PC-3 (cell line): Measurements from ENCODE around the gene GLRX. TPM values are rescaled to one million over a fixed set of nuclear protein-coding genes. Genes with fewer than 3 reads are reported as not detected.
A peak's percentile ranks its signal among the peaks of the same experiment; 100 is the strongest.

ENCODE experiments used
- ATAC-seq: fragments of 200-7000 bp; cut with Tn5 transposase; 2 replicates; pipeline ENCODE4 v1.9.1; 2020; ENCODE audit warnings: mild to moderate bottlenecking, moderate library complexity
- BruUV-seq: library from RNA; stranded (reverse); fragments of 400-500 nt; replicated peaks from 2 replicates; lab custom pipeline; 2021; lab: Mats Ljungman, UMichigan
- CTCF ChIA-PET: fragments of 300-600 bp; sonication (Branson Sonifier 250); formaldehyde crosslinking; loops from one replicate; lab custom pipeline; 2022; ENCODE audit warnings: antibody characterized with exemption; lab: Charles Lee
- POLR2A ChIA-PET: fragments of 300-600 bp; sonication (Branson Sonifier 250); formaldehyde crosslinking; loops from one replicate; lab custom pipeline; 2022; ENCODE audit warnings: antibody characterized with exemption; ENCODE audit not compliant: unreplicated experiment; lab: Charles Lee
- DNase-seq: peaks from one replicate; pipeline ENCODE4 v3.0.0-alpha.2; 2015
- H2AFZ ChIP-seq: fragments of 300-600 bp; sonication (generic); 2 replicates; pipeline ENCODE4 v1.6.0; 2016; ENCODE audit warnings: antibody characterized with exemption, low read length
- H3F3A ChIP-seq: fragments of 300-600 bp; sonication (generic); one replicate; pipeline ENCODE4 v1.6.0; 2017; ENCODE audit warnings: antibody characterized with exemption, low read length, control low read depth, mild to moderate bottlenecking; ENCODE audit not compliant: unreplicated experiment
- H3K27ac ChIP-seq: fragments of 300-600 bp; sonication (generic); 2 replicates; pipeline ENCODE4 v1.5.1; 2016; ENCODE audit warnings: mild to moderate bottlenecking, low read length
- H3K27me3 ChIP-seq: fragments of 300-600 bp; sonication (generic); 2 replicates; pipeline ENCODE4 v1.6.1; 2016; ENCODE audit warnings: low read length, mixed read lengths
- H3K36me3 ChIP-seq: fragments of 300-600 bp; sonication (generic); 2 replicates; pipeline ENCODE4 v1.6.1; 2016; ENCODE audit warnings: low read depth, mixed run types, low read length, mixed read lengths
- H3K4me1 ChIP-seq: fragments of 300-600 bp; sonication (generic); 2 replicates; pipeline ENCODE4 v1.5.1; 2016; ENCODE audit warnings: low read length; ENCODE audit not compliant: insufficient read depth
- H3K4me2 ChIP-seq: fragments of 300-600 bp; sonication (generic); 2 replicates; pipeline ENCODE4 v1.6.0; 2016; ENCODE audit warnings: low read length
- H3K4me3 ChIP-seq: fragments of 300-600 bp; sonication (generic); 2 replicates; pipeline ENCODE4 v1.5.1; 2016; ENCODE audit warnings: mild to moderate bottlenecking, low read length, mixed read lengths
- H3K79me2 ChIP-seq: fragments of 300-600 bp; sonication (generic); 2 replicates; pipeline ENCODE4 v1.6.1; 2017; ENCODE audit warnings: low read length, mixed read lengths
- H3K9ac ChIP-seq: fragments of 300-600 bp; sonication (generic); 2 replicates; pipeline ENCODE4 v1.6.0; 2016; ENCODE audit warnings: mild to moderate bottlenecking, low read length
- H3K9me2 ChIP-seq: fragments of 300-600 bp; sonication (generic); replicated peaks from 2 replicates; pipeline ENCODE4 v1.6.1; 2016; ENCODE audit warnings: mixed run types, low read length, mixed read lengths
- H3K9me3 ChIP-seq: fragments of 300-600 bp; sonication (generic); 2 replicates; pipeline ENCODE4 v1.6.1; 2016; ENCODE audit warnings: low read length, mixed read lengths
- H4K20me1 ChIP-seq: fragments of 300-600 bp; sonication (generic); 2 replicates; pipeline ENCODE4 v1.6.1; 2016; ENCODE audit warnings: low read length, mixed read lengths
- EZH2 ChIP-seq: fragments of 300-600 bp; sonication (generic); IDR thresholded peaks from one replicate; pipeline ENCODE4 v1.6.1; 2017; ENCODE audit warnings: antibody characterized with exemption, mild to moderate bottlenecking, low read length; ENCODE audit not compliant: unreplicated experiment
- EZH2phosphoT487 ChIP-seq: fragments of 300-600 bp; sonication (generic); IDR thresholded peaks from 2 replicates; pipeline ENCODE4 v1.6.1; 2018; ENCODE audit warnings: mild to moderate bottlenecking, antibody characterized with exemption, low read length, borderline replicate concordance
- intact Hi-C: fragments of 100-400 bp; cut with micrococcal nuclease; formaldehyde crosslinking; loops from 2 replicates; pipeline ENCODE4 v1.9.0; 2023
- total RNA-seq: library from RNA; depleted of rRNA; stranded (reverse); fragments of >200 nt; gene quantifications from 2 replicates; pipeline ENCODE4 v1.2.3, GENCODE V29; 2014
- TF ChIP-seq, protein P1 (sequence below): fragments of 300-600 bp; sonication (generic); conservative IDR thresholded peaks from 2 replicates; pipeline ENCODE4 v1.5.1; 2017; ENCODE audit warnings: antibody characterized with exemption, low read depth, mild to moderate bottlenecking, low read length

GLRX gene
- total RNA-seq, 1 experiment from 2014 or later: 27.4 TPM

DNA sequence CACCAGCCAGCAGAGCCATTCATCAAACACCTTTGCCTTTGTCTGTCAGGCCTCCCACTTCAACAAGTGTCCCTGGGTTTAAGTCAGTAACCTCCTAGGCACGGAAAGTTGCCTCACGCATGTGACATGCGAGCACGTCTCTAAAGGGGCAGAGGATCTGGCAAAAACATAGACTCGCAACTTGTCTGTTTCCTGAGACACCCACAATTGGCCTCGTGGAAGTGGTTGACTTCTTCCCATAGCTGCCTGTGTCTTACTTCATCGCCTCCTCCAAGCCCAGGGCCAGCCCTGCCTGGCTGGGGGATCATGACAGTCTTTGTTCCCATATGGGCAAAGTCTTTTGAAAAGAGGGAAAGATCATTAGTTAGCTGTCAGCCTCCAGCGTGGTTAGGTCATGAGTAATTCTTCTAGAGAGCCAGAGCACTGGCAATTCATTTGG is 35.5 kb upstream of the GLRX start:
- H2AFZ ChIP-seq: no peak overlapping the region
- intact Hi-C loops: loop anchor here (2.0 to 5.0 kb wide), 2 partner anchors 237 to 399 kb away; no protein-coding TSS in a partner anchor
- BruUV-seq: no TSS peak
- peak overlapping the region; percentile 67 for H3K4me2 ChIP-seq
- no peaks in the 10 kb centered on the region for H4K20me1 ChIP-seq
- peak overlapping the region; percentile 99 for H3K27ac ChIP-seq
- no peaks in the 10 kb centered on the region for H3K9me3 ChIP-seq
- ATAC-seq (no peak), DNase-seq (no peak)
- peaks cover 12% of the 10 kb centered on the region for H3F3A ChIP-seq
- no peak overlapping the region for H3K4me3 ChIP-seq
- peaks cover 44% of the 10 kb centered on the region for H3K4me1 ChIP-seq
- no peaks in the 10 kb centered on the region for H3K79me2 ChIP-seq
- no peaks in the 10 kb centered on the region for H3K36me3 ChIP-seq
- H3K9me2 ChIP-seq: no peaks in the 10 kb centered on the region
- ChIA-PET CTCF (no interaction called here), POLR2A (no interaction called here)
- no peaks in the 10 kb centered on the region for H3K27me3 ChIP-seq
- TF ChIP-seq EZH2phosphoT487: no peak
- peak overlapping the region; percentile 29 for H3K9ac ChIP-seq

DNA sequence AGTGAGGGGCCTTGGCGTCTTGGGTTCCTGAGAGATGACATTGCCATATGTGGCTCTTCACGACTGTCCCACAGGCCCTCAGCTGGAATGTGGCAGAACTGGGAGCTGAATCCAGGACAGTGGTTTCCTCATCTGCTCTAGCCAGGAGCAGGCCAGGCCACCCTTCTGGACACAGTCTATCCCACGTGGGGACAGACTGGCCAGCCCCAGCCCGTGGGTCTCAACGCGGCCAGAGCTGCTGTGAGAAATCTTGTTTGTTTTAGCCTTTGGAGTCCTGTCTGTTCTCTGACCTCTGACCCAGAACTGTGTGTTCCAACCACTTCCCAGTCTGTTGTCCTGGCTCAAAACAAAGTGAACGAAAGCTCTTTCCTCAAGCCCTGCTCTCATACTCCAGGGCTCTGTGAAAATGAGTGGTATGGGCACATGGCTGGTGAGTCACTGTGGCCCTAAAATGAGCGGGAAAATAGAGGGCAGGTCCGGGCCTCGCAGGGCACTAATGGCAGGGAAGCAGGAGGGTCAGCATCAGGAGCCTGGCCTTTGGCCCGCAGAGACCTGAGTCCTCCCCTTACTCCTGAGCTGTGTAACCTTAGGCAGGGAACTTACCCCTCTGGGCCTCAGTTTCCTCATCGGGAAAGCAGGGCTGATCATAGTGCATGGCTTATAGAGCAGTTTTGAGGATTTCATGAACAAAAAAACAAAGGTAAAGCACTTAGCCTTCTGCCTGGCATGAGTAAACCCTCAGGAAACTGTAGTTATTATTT is 34.8 kb upstream of the GLRX start:
- Histone ChIP-seq H2AFZ (no peak overlapping the region), H3K9me3 (no peaks in the 10 kb centered on the region), H3K79me2 (no peaks in the 10 kb centered on the region), H3F3A (peaks cover 11% of the 10 kb centered on the region), H3K4me1 (peaks cover 37% of the 10 kb centered on the region), H3K27ac (no peak overlapping the region), H3K4me2 (no peak overlapping the region), H3K36me3 (no peaks in the 10 kb centered on the region), H4K20me1 (no peaks in the 10 kb centered on the region), H3K9ac (no peak overlapping the region), H3K4me3 (no peak overlapping the region), H3K9me2 (no peaks in the 10 kb centered on the region), H3K27me3 (no peaks in the 10 kb centered on the region)
- TF ChIP-seq EZH2: no peak
- TF ChIP-seq EZH2phosphoT487: no peak
- TF ChIP-seq, protein P1, sequence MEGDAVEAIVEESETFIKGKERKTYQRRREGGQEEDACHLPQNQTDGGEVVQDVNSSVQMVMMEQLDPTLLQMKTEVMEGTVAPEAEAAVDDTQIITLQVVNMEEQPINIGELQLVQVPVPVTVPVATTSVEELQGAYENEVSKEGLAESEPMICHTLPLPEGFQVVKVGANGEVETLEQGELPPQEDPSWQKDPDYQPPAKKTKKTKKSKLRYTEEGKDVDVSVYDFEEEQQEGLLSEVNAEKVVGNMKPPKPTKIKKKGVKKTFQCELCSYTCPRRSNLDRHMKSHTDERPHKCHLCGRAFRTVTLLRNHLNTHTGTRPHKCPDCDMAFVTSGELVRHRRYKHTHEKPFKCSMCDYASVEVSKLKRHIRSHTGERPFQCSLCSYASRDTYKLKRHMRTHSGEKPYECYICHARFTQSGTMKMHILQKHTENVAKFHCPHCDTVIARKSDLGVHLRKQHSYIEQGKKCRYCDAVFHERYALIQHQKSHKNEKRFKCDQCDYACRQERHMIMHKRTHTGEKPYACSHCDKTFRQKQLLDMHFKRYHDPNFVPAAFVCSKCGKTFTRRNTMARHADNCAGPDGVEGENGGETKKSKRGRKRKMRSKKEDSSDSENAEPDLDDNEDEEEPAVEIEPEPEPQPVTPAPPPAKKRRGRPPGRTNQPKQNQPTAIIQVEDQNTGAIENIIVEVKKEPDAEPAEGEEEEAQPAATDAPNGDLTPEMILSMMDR: no peak
- CTCF ChIA-PET: no interaction called here
- DNase-seq: no peak
- intact Hi-C loops: loop anchor here (5.0 kb wide), 1 partner anchor 400 kb away; no protein-coding TSS in a partner anchor
- POLR2A ChIA-PET: no interaction called here
- BruUV-seq: no TSS peak
- ATAC-seq: no peak

DNA sequence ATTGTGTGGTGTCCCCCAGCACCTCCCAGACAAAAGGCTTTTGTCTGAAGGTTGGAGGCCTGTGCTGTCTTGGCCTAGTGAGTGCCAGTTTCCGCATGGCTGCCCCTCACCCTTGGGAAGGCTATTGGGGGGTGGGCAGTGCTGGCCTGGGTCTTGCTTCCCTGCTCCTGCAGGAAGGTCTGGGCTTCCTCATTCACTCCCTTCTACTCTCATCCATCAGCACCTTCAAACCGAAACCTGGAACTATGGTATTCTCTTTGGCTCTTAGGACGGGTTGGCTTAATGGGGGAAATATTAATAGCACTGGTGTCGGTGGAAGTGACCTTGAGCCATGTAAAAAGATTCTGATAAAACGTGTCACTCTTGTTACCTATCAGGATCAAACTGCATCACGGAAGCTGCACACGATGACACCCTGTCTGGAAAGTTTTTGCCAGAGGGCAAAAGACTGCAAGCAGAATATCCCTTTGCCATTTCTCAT is 34.0 kb upstream of the GLRX start:
- POLR2A ChIA-PET: no interaction called here
- Histone ChIP-seq H3K36me3 (no peaks in the 10 kb centered on the region), H3K9ac (no peak overlapping the region), H3F3A (peaks cover 3% of the 10 kb centered on the region), H3K9me3 (no peaks in the 10 kb centered on the region), H4K20me1 (no peaks in the 10 kb centered on the region), H3K9me2 (no peaks in the 10 kb centered on the region), H3K4me2 (no peak overlapping the region), H3K4me3 (no peak overlapping the region), H3K4me1 (peaks cover 29% of the 10 kb centered on the region), H3K27me3 (no peaks in the 10 kb centered on the region), H2AFZ (no peak overlapping the region), H3K27ac (no peak overlapping the region), H3K79me2 (no peaks in the 10 kb centered on the region)
- TF ChIP-seq EZH2: no peak
- TF ChIP-seq, protein P1: no peak
- TF ChIP-seq EZH2phosphoT487: no peak
- ATAC-seq (no peak), DNase-seq (no peak)
- CTCF ChIA-PET: interaction anchor here (0.7 kb wide), 1 partner anchor 745 kb away, joined by 6 read pairs; no protein-coding TSS in a partner anchor
- intact Hi-C loops: loop anchor here (5.0 kb wide), 1 partner anchor 401 kb away; no protein-coding TSS in a partner anchor
- BruUV-seq: no TSS peak
